Measurements from ENCODE around the gene LRRC8B. TPM values are rescaled to one million over a fixed set of nuclear protein-coding genes. Genes with fewer than 3 reads are reported as not detected.

Gene LRRC8B
- total and polyA plus RNA-seq, 2 of the 8 experiments (the other 6 are each of a cell fraction or from before 2014, with no cell fraction given), result 18.4 to 29.2 TPM

- H2BK120ac ChIP-seq (replicated peaks; ENCODE audit: low read depth, low read length), result no peak overlapping the region
- no peak overlapping the region for H4K91ac ChIP-seq (replicated peaks; ENCODE audit: insufficient read length, low read length)
- FAIRE-seq, result no peak
- H2BK15ac ChIP-seq (ENCODE audit: low read length), result no peak overlapping the region
- no peak overlapping the region for H3K4me2 ChIP-seq (ENCODE audit: insufficient read depth in 1 of 2, low read depth in 2 of 2, low read length in 2 of 2)
- H3K4me1 ChIP-seq (replicated peaks in 1 of 4; ENCODE audit: control insufficient read depth in 3 of 4, insufficient read depth in 4 of 4, low read length in 3 of 4), result no peaks in the 10 kb centered on the region
- H2AFZ ChIP-seq (ENCODE audit: low read length), result no peak overlapping the region
- H4K20me1 ChIP-seq (replicated peaks in 1 of 2; ENCODE audit: control insufficient read depth in 1 of 2, insufficient read depth in 2 of 2, low read length in 2 of 2), result no peaks in the 10 kb centered on the region
- H3K4ac ChIP-seq (replicated peaks; ENCODE audit: insufficient read length, low read depth, low read length), result no peak overlapping the region
- H2BK20ac ChIP-seq (ENCODE audit: low read length), result no peak overlapping the region
- no peak overlapping the region for H3K9ac ChIP-seq (replicated peaks in 1 of 4; ENCODE audit: extremely low read depth in 1 of 4, low read depth in 3 of 4, low read length in 3 of 4)
- no peak overlapping the region for H4K5ac ChIP-seq (ENCODE audit: insufficient read length, low read depth, low read length)
- no peaks in the 10 kb centered on the region; a peak in 1 of 7 replicates for H3K27me3 ChIP-seq (replicated peaks in 1 of 4; ENCODE audit: control insufficient read depth in 3 of 4, extremely low read depth in 1 of 4, insufficient read depth in 3 of 4, low read length in 3 of 4)
- ChIA-PET CTCF (ENCODE audit: partially characterized antibody) (interaction anchor here (1.0 to 3.7 kb wide), 9 partner anchors 13 to 153 kb away, joined by 3 to 18 read pairs (median 6); no protein-coding TSS in a partner anchor), POLR2A (ENCODE audit: partially characterized antibody) (interaction anchor here (1.0 to 1.1 kb wide), 2 partner anchors 14 to 211 kb away, joined by 3 read pairs; partner anchors contain the start of gene LRRC8D)
- no peak overlapping the region for H3K27ac ChIP-seq (ENCODE audit: low read depth, low read length)
- H3K79me1 ChIP-seq (ENCODE audit: low read depth, low read length), result no peaks in the 10 kb centered on the region; the same call in 1 of the 2 replicates
- WGBS, 2 experiments (ENCODE audit: extremely low coverage in 1 of 2, insufficient coverage in 1 of 2, insufficient read length in 1 of 2, insufficient replicate concordance in 2 of 2, low coverage in 1 of 2, low lambda C conversion rate in 2 of 2, missing lambda C conversion rate in 1 of 2), result 86% methylated on average over 13 of the region's 14 CpGs; no CpG with 5 or more reads in 1 of the 2 experiments
- no peak overlapping the region for H3K23ac ChIP-seq (ENCODE audit: insufficient read length)
- H4K8ac ChIP-seq (ENCODE audit: extremely low read depth, insufficient read depth, low read length), result no peak overlapping the region
- no peaks in the 10 kb centered on the region for H3K79me2 ChIP-seq (ENCODE audit: control insufficient read depth in 1 of 2, insufficient read depth in 2 of 2, low read length in 2 of 2)
- H3K56ac ChIP-seq (replicated peaks; ENCODE audit: insufficient read length, low read depth, low read length), result no peak overlapping the region
- no peak overlapping the region for H2AK5ac ChIP-seq (ENCODE audit: low read depth, low read length)
- H3K23me2 ChIP-seq (ENCODE audit: low read depth, low read length), result no peaks in the 10 kb centered on the region
- no peak overlapping the region; the same call in 1 of the 2 replicates for H2BK12ac ChIP-seq (ENCODE audit: low read depth, low read length)
- DNase-seq (ENCODE audit: low read depth in 1 of 2, low spot score in 2 of 2), result no peak
- no peak overlapping the region for H3K4me3 ChIP-seq (ENCODE audit: extremely low read depth in 1 of 4, insufficient read depth in 2 of 4, low read depth in 3 of 4, low read length in 4 of 4)
- no peak overlapping the region for H3K18ac ChIP-seq (ENCODE audit: extremely low read depth, low read length)
- TF ChIP-seq GABPA (IDR thresholded peaks at IDR 0.05; ENCODE audit: borderline replicate concordance, insufficient read depth, low read length) (no peak), TBP (IDR thresholded peaks at IDR 0.05; ENCODE audit: low read depth, low read length) (0 out of 2 replicates have a peak, but pooled peaks have one; percentile 25), HDAC6 (IDR thresholded peaks at IDR 0.05; ENCODE audit: low read depth, low read length) (no peak), RNF2 (IDR thresholded peaks at IDR 0.05; ENCODE audit: borderline replicate concordance, low read depth, low read length, missing control alignments, poor library complexity, severe bottlenecking) (no peak)
- no peaks in the 10 kb centered on the region for H3K9me3 ChIP-seq (ENCODE audit: insufficient read depth in 2 of 2, low read depth in 1 of 2, low read length in 1 of 2)
- H3K36me3 ChIP-seq (ENCODE audit: control insufficient read depth in 2 of 4, insufficient read depth in 4 of 4, low read length in 3 of 4), result no peaks in the 10 kb centered on the region
- H3K14ac ChIP-seq (ENCODE audit: insufficient read length), result no peak overlapping the region
- no peak overlapping the region for H2BK5ac ChIP-seq (ENCODE audit: low read depth, low read length)
These were observed 85.3 kb downstream of the LRRC8B start for GRCh38 chr1:89609781-89610456.

Data from H1 (cell line).